Fibroblast of villous mesenchyme (primary cell): ENCODE measurements around the gene TKTL1. TPM values are rescaled to one million over a fixed set of nuclear protein-coding genes. Genes with fewer than 3 reads are reported as not detected.

ENCODE experiments used
- DNase-seq: peaks from one replicate; pipeline ENCODE4 v3.0.0-alpha.2; 2010; ENCODE audit warnings: low read depth
- H3K4me3 ChIP-seq: 2 replicates; pipeline ENCODE4 v1.5.1; 2011; ENCODE audit warnings: low read depth, mild to moderate bottlenecking, low read length
- CTCF ChIP-seq: IDR thresholded peaks from 2 replicates; pipeline ENCODE4 v1.5.1; 2012; ENCODE audit warnings: low read depth, mild to moderate bottlenecking, low read length; ENCODE audit not compliant: insufficient read depth
- total RNA-seq: library from RNA; depleted of rRNA; stranded (reverse); fragments of >200 nt; gene quantifications from 2 replicates; pipeline ENCODE4 v1.2.3, GENCODE V29; 2012

TKTL1 gene
- total RNA-seq, 1 donor: not detected

DNA sequence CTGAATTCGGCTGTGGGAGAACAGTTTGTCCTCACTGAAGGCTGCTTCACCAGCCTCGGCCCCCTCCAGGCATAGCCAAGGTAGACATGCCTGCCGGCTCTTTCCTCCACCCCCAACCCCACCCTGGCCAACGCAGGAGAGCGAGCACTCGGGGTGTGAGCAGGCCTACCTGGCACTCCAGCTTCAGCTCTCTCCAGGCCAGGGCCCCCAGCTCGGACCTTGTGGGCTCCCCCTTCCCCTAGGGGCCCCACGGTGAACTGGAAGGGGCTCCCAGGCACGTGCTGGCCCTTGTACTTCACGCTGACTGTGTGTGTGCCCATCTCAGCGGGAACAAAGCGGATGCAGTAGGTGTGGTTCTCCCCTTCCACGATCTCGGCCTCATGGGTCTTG lies 56.4 kb downstream of the TKTL1 start:
- H3K4me3 ChIP-seq: no peak overlapping the region
- no peak for TF ChIP-seq CTCF
- no peak for DNase-seq

DNA sequence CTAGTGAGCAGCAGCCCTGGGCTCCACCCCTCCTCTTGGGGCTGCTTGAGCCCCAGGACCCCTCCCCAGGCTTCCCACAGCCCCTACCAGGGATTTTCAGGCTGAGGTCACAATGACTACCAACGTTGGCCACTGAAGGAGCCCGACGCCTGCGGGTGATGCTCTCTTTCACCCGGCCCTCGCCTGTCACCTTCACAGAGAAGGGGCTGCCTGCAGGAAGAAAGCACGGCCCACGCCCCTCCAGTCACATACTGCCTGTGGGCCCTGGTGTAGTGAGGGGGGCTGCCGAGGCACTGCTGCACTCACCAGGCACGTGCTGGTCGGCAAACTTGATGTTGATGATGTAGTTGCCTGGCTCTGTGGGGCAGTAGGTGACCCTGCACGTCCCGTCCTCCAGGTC lies 56.9 kb downstream of the TKTL1 start:
- H3K4me3 ChIP-seq: no peak overlapping the region
- TF ChIP-seq CTCF: no peak
- no peak for DNase-seq

- no peak for DNase-seq
- no peak for TF ChIP-seq CTCF
- no peak overlapping the region for H3K4me3 ChIP-seq
These were observed 57.7 kb downstream of the TKTL1 start for GRCh38 chrX:154353172-154353843.

- H3K4me3 ChIP-seq: no peak overlapping the region
- DNase-seq: no peak
- no peak for TF ChIP-seq CTCF
These were observed 58.4 kb downstream of the TKTL1 start for GRCh38 chrX:154354013-154354412.

GRCh38 chrX:154354516-154354915 lies 58.9 kb downstream of the TKTL1 start:
- no peak for DNase-seq
- no peak for TF ChIP-seq CTCF

GRCh38 chrX:154355094-154355775 lies 59.6 kb downstream of the TKTL1 start:
- no peak overlapping the region for H3K4me3 ChIP-seq
- TF ChIP-seq CTCF: no peak
- no peak for DNase-seq

More at GRCh38 chrX:154354516-154354915, 58.9 kb downstream of the TKTL1 start:
- no peak overlapping the region for H3K4me3 ChIP-seq
